NCI-H526 (cell line): ENCODE data around the gene GNAS.

ENCODE experiments used
- DNase-seq, 2 experiments: peaks; one replicate each; lab custom pipeline; 2025; lab: John Stamatoyannopoulos, UW

Gene GNAS

DNA sequence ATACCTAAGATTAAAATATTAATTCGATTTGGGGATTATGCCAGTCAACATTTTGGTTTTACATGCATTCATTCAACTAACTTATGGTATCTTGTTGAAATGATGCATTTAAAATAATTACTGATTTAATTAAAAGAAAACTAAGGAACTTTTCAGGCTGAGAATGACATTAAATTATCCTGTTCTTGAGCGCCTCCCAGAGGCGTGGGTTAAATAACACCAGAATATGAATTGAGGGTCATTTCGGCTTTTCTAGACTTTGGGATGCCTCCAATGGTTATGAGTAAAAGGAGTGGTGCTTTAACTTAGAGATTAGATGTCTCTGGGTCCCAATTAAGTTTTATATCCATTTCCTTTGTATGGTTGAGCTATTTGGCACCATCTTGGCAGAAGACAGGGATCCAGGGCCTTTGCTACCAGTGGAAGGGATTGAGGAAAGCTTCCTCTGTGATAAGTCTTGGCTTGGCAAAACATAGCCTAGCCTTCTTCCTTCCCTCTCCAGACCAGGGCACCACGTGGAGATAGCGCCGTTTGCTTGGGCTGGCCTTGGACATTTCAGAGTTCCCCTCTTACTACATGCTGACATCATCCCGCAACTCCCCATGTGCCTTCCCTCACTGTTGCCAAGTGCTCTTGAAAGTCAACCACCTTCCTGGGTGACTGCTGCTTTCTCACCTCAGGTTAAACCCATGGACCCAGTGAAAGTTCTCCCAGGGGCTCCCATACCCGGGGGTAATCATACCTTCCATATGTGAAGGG is 28.7 kb downstream of the GNAS start:
- DNase-seq = no peak

DNA sequence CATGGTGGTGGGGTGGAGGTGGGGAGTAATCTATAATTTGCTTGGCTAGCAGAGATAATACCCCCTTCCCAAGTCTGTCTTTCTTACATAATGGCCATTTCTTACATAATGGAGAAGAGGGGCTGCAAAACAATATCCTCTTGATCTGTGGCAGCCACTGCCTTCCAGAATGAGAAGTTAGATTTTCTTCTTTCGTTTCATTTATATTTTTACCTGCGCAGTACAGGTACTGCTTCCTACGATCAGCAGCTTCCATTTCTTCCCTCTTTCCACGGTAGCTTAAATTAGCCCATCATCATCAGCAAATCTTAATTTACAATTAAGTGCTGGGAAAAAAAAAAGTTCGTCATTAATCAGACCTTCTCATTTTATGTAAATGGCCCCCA is 30.2 kb downstream of the GNAS start:
- no peak for DNase-seq

DNA sequence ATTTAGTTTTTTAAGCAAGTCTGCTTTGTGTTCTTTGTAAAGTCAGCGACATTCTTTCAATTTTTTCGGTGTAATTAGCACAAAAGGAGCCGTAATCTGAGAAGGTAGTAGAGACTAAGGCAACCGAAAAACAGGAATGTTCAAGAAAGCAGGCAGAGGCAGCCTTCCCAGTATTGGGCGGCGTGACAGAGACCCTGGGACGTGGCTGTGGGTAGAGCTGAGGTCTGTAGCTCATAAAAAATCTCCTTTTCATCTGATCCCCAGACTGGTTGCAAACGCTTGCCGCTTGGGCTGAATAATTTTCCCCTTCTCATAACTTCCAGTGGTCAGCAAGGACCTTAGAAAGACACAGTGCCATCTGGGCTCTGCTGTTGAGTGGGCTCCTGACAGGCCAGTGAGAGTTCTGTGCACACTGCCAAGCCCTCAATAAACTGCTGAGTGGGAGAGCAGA is 30.8 kb downstream of the GNAS start:
- no peak for DNase-seq

DNA sequence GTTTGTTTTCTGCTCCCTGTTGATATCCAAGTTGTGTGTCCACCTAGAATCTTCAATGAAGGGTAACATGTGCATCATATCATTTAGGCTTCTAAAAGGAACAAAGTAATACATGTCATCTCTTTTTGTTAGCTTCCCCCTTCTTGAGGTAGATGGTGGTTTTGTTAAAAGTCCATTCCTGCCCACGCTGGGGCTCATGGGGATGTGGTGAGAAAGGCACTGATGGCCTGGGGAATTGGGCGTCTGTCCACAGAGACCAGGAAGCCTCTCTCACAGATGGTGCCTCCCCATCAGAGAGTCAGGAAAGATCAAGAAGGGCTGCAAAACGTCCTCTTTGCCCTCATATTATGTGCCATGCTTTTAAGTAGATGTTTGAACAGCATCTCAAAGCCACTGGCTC is 32.5 kb downstream of the GNAS start:
- no peak for DNase-seq

DNA sequence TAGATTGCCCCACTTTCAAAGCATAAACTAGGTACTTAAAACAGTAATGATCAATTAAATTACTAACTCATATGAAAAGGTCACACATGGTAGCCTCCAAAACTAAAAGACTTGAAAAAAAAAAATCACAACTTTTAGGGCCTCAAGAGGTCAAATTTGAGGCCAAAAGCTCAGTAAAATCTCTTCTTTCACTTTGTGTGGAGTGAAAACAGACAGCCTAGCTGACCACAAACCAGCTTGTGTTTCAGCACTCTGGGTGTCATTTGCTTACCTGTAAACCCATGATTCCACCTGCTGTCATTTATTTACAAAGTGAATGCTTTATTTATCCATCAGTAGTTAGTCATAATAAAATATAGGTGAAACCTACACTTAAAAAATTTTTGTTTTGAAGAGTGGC is 34.0 kb downstream of the GNAS start:
- peak in 1 of 2 experiments; percentile 30 for DNase-seq

DNA sequence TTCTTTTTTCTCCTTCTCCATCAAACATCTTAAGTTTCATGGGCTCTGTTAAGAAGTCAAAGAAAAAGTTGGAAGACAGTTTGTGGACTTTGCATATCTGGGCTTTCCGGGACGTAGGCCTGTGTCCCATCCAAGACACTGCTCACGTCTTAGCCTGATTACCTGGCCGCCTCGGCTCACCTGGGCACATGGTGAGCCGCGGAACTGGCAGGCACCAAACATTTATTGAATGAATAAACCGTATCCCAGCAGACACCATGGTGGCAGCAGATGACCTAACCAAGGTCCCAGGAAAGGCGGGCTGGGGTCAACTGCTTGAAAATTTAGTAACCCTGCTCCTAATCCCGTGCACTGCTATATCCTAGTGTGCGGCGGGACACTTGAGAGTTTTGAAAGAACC is 35.6 kb downstream of the GNAS start:
- DNase-seq = no peak

DNA sequence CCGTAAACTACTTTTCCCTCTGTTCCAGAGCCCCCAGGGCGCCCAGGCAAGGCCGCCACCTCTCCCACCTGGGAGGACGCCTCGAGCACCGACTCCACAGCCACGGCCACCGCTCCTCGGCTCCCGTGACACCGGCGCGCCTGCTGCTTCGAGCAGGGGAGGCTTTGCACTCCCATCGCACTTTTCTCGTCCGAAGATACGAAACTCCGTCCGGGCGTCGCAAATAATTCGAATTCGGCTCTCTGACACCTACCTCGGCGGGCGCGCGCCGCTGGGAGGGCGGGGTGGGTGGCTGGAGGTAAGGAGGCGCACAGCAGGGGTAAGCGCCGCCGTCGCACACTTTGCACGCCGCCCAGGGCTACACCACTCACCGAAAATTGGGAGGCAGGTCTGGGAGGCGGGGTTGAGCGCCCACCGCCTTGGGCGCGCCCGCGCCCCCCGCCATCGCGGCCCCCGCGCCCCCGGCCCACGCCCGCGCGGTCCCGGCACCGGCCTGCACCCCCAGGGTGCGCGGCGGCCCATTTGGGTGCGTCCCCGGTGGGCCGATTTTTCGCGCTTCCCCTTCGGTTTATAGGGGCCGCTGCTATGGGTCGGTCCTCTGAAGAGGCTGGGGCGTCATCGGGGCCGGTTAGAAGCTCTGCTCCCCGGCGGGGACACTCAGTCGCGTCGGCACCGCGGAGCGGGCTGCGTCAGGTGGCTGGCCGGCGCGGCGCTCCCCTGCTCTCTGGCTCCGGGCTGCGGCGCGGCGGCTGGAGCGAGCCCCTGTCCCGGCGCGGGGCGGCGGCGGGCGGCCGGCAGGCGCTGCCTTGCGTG is 36.2 kb downstream of the GNAS start:
- peak; percentile 44 to 88 for DNase-seq

DNA sequence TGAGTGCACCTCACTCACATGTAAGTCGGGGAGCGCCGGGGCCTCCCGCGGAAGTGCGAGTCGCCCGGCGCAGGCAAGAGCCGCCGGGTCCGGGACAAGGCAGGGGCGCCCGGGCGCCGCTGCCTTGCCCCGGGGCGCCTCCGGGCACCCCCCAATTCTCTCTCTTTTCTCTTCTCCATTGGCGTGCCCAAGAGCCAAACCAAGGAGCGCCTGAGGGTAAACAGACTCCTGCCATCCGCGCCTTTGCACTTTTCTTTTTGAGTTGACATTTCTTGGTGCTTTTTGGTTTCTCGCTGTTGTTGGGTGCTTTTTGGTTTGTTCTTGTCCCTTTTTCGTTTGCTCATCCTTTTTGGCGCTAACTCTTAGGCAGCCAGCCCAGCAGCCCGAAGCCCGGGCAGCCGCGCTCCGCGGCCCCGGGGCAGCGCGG is 36.8 kb downstream of the GNAS start:
- peak in 1 of 2 experiments; percentile 47 for DNase-seq

DNA sequence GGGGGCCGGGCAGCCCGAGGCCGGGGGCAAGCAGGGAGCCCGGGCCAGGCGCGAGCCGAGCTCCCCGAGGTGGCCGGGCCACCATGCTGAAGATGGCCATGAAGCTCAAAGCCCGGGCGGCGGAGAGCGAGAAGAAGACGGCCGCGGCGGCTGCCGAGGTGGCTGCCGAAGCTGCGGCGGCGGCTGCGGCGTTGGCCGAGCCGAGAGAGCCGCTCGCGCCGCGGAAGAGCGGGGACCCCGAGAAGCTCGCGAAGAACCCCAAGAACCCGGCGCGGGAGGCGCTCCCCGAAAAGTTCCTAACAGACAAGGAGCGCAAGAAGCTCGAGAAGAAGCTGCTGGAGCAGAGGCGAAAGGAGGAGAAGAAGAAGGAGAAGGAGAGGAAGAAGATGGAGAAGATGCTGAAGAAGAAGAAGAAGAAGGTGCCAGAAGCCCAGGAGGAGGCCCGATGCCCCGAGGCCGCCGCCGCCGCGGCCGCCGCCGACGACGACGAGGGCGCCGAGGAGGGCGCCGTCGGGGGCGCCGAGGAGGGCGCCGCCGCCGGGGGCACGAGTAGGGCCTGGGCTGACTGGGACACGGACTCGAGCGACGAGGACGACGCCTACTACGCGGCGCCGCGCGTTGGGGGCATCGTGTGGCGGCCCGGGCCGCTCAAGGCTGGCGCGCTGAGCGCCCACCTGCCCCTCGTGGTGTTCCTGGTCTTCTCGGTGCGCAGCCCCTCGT is 37.4 kb downstream of the GNAS start:
- peak in 1 of 2 experiments; percentile 49 for DNase-seq

DNA sequence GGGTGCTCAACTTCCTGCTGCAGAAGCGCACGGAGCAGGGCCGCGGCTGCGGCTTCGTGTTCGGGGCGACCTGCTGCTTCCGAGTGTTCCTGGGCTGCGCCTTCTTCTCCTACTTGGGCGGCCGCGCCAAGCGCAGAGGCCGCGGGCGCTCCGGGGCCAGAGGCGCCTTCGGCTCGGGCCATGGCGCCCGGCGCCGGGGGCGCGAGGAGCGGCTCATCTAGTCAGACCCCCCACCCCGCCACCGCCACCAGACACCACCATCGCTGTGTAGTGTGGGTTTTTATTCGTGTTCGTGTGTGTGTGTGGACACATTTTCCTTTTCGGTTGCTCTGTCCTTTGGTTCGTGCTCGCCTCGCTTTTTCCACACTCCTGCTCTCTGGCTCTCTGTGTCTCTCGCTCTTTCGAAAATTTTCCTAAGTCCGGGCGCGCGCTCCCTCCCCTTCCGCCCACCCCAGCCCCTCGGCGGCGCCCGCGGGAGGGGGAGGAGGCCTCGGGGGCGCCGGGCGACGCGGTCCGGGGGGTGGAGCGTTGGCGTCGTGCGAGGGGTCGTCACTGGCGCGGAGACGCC is 38.1 kb downstream of the GNAS start:
- peak; percentile 81 to 96 for DNase-seq

DNA sequence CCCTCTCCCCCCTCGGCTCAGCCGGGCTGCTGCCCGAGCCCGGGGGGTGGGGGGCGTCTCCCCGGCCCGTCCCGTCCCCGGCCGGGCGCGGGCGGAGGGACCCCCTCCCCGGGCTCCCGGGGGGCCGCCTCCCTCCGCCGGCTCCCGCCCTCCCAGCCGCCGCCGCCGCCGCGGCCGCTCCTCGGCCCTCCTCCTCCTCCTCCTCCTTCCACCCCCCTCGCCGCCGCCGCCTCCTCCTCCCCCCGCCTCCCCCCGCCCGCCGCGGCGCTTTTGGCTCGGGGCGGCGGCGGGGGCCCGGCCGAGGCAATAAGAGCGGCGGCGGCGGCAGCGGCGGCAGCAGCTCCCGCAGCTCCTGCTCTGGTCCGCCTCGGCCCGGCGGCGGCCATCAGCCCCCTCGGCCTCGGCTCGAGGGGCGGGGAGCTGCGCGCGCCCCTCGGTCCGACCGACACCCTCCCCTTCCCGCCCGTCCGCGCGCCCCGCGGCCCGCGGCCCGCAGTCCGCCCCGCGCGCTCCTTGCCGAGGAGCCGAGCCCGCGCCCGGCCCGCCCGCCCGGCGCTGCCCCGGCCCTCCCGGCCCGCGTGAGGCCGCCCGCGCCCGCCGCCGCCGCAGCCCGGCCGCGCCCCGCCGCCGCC is 38.7 kb downstream of the GNAS start:
- peak in 1 of 2 experiments; percentile 93 for DNase-seq

DNA sequence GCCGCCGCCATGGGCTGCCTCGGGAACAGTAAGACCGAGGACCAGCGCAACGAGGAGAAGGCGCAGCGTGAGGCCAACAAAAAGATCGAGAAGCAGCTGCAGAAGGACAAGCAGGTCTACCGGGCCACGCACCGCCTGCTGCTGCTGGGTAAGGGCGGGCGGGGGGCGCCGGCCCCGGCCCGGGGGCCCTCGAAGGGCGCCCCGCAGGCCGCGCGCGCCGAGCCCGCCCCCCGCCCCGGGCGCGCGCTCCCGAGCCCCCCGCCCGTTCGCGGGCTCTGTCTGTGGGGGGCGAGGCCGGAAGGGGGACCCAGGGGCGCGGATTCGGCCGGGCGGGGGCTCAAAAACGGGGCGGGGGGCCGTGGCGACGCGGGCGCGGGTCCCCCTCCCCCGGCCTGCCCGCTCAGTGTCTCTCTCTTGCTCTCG is 39.2 kb downstream of the GNAS start:
- DNase-seq = peak in 1 of 2 experiments; percentile 83

DNA sequence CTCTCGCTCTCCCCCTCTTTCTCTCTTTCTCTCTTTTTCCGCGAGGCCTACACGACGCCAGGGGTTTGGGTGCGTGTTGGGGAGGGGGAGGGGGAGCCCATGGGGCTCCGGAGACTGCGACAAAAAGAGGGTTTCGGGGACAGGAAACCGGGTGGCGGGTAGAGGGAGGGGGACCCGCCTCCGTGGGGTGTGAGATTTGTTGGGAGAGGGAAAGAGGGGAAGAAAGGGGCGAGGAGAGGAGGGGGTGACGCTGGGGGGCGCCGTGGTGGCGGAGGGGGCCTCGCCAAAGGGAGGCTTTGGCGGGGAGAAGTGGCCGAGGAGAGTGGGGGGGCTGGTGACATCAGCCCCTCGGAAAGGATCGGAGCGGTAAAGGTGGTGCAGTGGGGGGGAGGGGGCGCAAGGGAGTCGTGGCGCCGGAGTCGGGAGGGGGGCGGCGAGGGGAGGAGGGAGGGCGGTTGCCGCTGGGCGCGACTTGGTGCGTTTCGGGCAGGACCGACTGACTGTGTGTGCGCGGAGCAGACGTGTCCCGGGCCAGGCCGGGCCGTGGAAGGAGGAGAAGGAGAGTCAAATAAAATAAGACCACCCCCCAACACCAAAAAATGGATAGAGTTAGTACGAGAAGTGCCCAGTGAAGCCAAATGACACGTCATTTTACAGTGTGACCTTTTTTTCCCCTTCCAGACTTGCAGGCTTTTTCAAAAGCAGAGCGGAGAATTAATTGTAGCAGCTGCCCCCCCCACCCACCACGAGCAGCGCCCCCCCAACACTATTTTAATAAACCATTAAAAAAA is 39.8 kb downstream of the GNAS start:
- DNase-seq = peak; percentile 52 to 89

DNA sequence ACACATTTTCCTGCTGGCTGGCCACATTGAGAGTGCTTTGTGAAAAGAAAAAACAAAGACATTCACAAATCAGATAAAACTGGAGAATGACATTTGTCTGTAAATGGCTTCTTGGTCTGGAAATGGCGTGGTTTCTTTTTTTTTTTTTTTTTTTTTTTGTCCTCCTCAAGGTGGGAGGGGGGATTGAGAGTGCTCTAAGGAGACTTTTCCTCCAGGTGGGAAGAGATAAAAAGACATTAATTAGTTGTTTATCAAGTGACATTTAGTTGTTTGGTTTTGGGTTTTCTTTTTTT is 40.4 kb downstream of the GNAS start:
- DNase-seq = peak; percentile 22 to 38

DNA sequence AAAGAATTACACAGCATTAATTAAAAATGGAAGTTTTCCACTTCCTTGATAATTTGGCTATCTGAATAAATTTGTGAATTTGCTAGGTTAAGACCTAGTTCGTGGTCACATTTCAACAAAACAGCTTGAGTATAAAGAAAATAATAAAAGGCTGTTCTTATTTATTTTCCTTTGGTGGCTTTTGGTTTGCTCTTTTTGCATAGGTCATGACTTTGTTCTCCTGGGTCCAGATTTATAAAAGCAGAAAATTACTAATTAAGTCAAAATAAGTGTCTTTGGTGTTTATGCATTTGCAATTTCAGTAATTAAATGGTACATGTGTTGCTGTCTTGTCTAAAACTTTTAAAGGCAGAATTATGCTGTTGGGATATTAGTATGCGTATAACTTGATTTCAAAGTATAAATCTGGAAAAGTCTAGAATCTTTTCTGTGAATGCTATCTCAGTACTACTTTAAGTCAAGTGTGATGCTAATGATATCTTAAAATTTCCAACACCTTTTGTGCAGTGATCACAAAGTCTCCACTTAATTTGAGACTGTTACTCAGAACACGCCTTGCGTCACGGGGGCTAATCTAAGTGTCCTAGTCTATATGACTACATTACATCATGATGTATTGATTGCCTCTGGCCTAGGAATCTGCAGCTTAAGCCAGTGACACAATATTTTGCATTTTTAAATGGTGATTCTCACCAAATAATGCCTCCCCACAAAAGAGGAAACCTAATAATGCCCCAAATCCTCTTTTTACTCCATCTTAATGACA is 41.0 kb downstream of the GNAS start:
- no peak for DNase-seq

DNA sequence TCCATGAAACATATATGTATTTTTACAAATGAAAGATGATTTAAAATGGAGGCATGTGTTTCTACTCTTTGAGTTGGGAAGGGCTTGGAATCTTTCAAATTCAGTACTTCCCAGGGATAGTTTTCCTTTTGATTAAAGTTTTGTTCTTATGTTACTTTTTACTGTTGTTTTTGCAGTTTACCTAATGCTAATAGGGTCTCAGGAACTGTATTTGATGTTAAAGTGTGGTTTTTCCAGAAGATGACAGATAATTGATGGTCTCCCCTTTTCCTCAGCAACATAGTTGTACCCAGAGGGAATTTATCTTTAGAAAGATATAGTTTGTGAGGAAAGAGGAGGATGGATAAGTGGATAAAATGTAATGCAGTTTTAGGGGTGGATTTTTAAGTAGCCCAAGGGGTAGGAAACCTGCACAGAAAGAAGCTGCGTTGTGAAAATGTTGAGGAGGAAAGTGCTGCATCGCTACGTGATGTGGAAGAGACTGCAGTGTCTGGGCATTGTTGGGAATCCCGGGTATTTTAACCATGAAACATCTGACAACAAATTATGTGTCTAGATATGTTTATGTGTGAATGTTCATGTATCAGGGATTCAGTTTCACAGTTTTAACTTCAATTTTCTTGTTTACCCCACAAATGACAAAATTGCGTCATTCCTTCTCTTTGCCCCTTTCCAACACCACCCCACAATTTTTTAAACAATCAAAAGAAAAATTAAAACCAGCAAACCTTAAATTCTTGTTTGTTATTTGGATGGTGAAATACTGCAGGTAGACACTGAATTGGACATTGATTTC is 42.3 kb downstream of the GNAS start:
- DNase-seq = no peak

DNA sequence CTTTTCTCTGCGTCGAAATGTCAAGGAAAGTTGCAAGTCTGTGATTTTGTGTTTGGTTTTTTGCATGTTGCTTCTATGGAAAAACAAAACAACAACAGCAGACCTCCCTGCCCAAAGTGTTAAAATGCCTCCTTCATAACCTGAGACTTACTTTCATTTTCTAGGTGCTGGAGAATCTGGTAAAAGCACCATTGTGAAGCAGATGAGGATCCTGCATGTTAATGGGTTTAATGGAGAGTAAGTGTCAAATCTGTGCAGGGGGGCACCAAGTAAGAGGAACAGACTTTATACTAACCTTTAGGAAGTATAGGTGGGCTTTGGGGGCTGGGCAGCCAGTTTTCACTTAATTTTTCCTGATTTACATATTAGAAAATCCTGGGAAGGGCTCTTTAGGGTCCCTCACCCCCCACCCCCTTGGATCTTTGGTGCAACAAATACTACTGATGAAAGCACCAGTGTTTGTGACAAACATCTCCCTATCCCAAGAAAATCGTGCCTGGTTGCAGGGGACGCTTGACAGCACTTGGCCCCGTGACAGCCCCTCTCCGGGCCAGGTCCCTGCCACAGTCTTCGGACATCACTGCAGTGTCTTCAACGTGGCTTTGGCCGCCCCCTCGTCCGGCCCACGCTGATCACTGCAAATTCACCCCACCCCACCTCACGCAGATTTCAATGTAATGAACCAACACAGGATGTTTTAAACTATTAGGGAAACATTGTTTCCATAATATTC is 43.1 kb downstream of the GNAS start:
- DNase-seq = no peak

DNA sequence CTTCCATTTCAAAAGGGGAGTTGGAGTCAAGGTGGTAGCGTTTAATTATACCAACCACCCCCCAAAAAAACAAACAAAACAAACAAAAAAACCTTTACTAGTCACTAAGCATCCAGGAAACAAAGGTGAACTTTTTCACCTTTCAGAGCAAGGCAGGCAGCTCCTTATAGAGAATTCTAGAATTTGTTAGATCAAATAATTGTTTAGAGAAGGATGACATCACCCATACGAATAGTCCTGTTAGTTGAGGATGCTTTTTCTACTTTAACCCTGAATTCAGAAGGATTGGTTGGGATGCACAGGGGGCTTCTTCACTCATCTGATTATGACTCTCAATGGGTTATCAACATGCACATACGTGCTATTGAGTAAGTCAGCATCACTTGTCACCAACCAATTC is 44.3 kb downstream of the GNAS start:
- DNase-seq = no peak

DNA sequence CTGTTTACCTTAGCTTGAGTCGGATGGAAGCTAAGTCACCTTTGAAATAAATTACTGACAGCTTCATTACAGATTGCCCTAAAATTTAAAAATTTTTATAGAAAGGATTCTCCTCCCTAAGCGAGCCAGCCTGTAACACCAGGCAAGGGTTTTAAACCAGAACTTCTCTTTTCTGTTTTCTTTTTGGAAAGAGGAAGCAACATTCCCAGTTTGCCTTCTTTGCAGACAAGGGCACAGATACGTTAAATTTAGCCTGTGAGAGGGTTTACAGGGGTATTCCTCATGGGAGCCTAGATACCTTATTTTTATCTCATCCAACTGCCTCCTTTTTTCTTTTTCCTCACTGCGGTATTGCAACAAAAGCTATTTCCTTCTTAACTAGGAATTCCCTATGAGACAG is 45.0 kb downstream of the GNAS start:
- DNase-seq = no peak
